Right atrium auricular region (tissue), 2 donors: ENCODE data around the gene TMEM106B. TPM values are rescaled to one million over a fixed set of nuclear protein-coding genes. Genes with fewer than 3 reads are reported as not detected.

Source experiments
- DNase-seq: peaks from one replicate; pipeline ENCODE4 v3.0.0-alpha.2; 2019; ENCODE audit warnings: low spot score
- H3K27ac ChIP-seq, 2 donors: fragments of 200-600 bp; sonication (generic); 1 replicate in 1 of 2; 2 replicates in 1 of 2; pipeline ENCODE4 v1.5.1; 2016 to 2019
- H3K27me3 ChIP-seq, 2 donors: fragments of 200-600 bp; sonication (generic); one replicate each; pipeline versions ENCODE4 v1.5.1 to v1.6.0; 2017 to 2019
- H3K36me3 ChIP-seq: fragments of 200-600 bp; sonication (generic); one replicate; pipeline ENCODE4 v1.5.1; 2016
- H3K4me1 ChIP-seq, 2 donors: fragments of 200-600 bp; sonication (generic); one replicate each; pipeline versions ENCODE4 v1.5.1 to v1.6.0; 2017 to 2019
- H3K4me3 ChIP-seq, 2 donors: fragments of 200-600 bp; sonication (generic); 1 replicate in 1 of 2; 2 replicates in 1 of 2; pipeline ENCODE4 v1.5.1; 2017 to 2019; ENCODE audit warnings: mild to moderate bottlenecking in 1 of 2, moderate library complexity in 1 of 2
- H3K9me3 ChIP-seq, 2 donors: fragments of 200-600 bp; sonication (generic); one replicate each; pipeline ENCODE4 v1.5.1; 2019
- CTCF ChIP-seq, 2 donors: fragments of 200-600 bp; sonication (generic); IDR thresholded peaks; one replicate each; pipeline ENCODE4 v1.5.1; 2019; ENCODE audit warnings: antibody characterized with exemption in 2 of 2
- total RNA-seq, 2 donors: library from RNA; depleted of rRNA; stranded (reverse); fragments of >200 nt; gene quantifications; one replicate each; pipeline ENCODE4 v1.1.0, GENCODE V29; 2016

Gene TMEM106B
- total RNA-seq, 2 donors from 2014 or later: 51.6 to 76.6 TPM

GRCh38 chr7:12233175-12233574 is 22.1 kb downstream of the TMEM106B start:
- Histone ChIP-seq H3K4me1 (no peaks in the 10 kb centered on the region), H3K36me3 (peaks cover 13% of the 10 kb centered on the region), H3K4me3 (no peak overlapping the region), H3K27me3 (no peaks in the 10 kb centered on the region), H3K27ac (no peak overlapping the region), H3K9me3 (peaks cover 0 to 4% of the 10 kb centered on the region in 2 donors)
- no peak for TF ChIP-seq CTCF (IDR thresholded peaks at IDR 0.05)
- no peak for DNase-seq

- H3K9me3 ChIP-seq: peaks cover 0 to 10% of the 10 kb centered on the region in 2 donors
- no peak overlapping the region for H3K27ac ChIP-seq
- H3K4me3 ChIP-seq: no peak overlapping the region
- no peak for TF ChIP-seq CTCF (IDR thresholded peaks at IDR 0.05)
- no peak for DNase-seq
- H3K27me3 ChIP-seq: no peaks in the 10 kb centered on the region
- H3K36me3 ChIP-seq: peaks cover 18% of the 10 kb centered on the region
- H3K4me1 ChIP-seq: no peaks in the 10 kb centered on the region
Observed at GRCh38 chr7:12234334-12234865, 23.3 kb downstream of the TMEM106B start.

- TF ChIP-seq CTCF (IDR thresholded peaks at IDR 0.05): no peak
- no peak overlapping the region for H3K27ac ChIP-seq
- peaks cover 0 to 10% of the 10 kb centered on the region in 2 donors for H3K9me3 ChIP-seq
- H3K27me3 ChIP-seq: no peaks in the 10 kb centered on the region
- H3K36me3 ChIP-seq: peaks cover 11% of the 10 kb centered on the region
- DNase-seq: no peak
- no peaks in the 10 kb centered on the region for H3K4me1 ChIP-seq
- no peak overlapping the region for H3K4me3 ChIP-seq
Observed at GRCh38 chr7:12235970-12236369, 24.9 kb downstream of the TMEM106B start.

GRCh38 chr7:12237007-12237406 is 25.9 kb downstream of the TMEM106B start:
- Histone ChIP-seq H3K27ac (no peak overlapping the region), H3K27me3 (no peaks in the 10 kb centered on the region), H3K36me3 (peaks cover 10% of the 10 kb centered on the region), H3K4me3 (no peak overlapping the region), H3K9me3 (peaks cover 0 to 10% of the 10 kb centered on the region in 2 donors), H3K4me1 (no peaks in the 10 kb centered on the region)
- TF ChIP-seq CTCF (IDR thresholded peaks at IDR 0.05): no peak
- no peak for DNase-seq

- Histone ChIP-seq H3K36me3 (peaks cover 10% of the 10 kb centered on the region), H3K9me3 (peaks cover 0 to 10% of the 10 kb centered on the region in 2 donors), H3K4me1 (no peaks in the 10 kb centered on the region), H3K27me3 (no peaks in the 10 kb centered on the region), H3K4me3 (no peak overlapping the region), H3K27ac (no peak overlapping the region)
- no peak for TF ChIP-seq CTCF (IDR thresholded peaks at IDR 0.05)
- DNase-seq: no peak
Observed at GRCh38 chr7:12239806-12240205, 28.7 kb downstream of the TMEM106B start.

- DNase-seq: no peak
- Histone ChIP-seq H3K4me3 (no peak overlapping the region), H3K4me1 (no peaks in the 10 kb centered on the region), H3K36me3 (no peaks in the 10 kb centered on the region), H3K9me3 (no peaks in the 10 kb centered on the region), H3K27me3 (no peaks in the 10 kb centered on the region), H3K27ac (no peak overlapping the region)
- peak in 1 of 2 donors; percentile 34 for TF ChIP-seq CTCF (IDR thresholded peaks at IDR 0.05)
Observed at GRCh38 chr7:12244129-12244528, 33.0 kb downstream of the TMEM106B start.
